Activated naive CD8-positive, alpha-beta T cell treated with anti-CD3 and anti-CD28 coated beads for 36 hours (primary cell): ENCODE data around the gene SNX8. TPM values are rescaled to one million over a fixed set of nuclear protein-coding genes. Genes with fewer than 3 reads are reported as not detected.

Source experiments
- DNase-seq: peaks from one replicate; pipeline ENCODE4 v3.0.0; 2021
- H3K27ac Mint-ChIP-seq: one replicate; pipeline ENCODE4 v1.8.0; 2022; ENCODE audit warnings: mild to moderate bottlenecking, moderate library complexity, mixed read lengths
- H3K27me3 Mint-ChIP-seq: one replicate; pipeline ENCODE4 v1.8.0; 2022; ENCODE audit warnings: mild to moderate bottlenecking, mixed read lengths
- H3K36me3 Mint-ChIP-seq: one replicate; pipeline ENCODE4 v1.8.0; 2021; ENCODE audit warnings: mild to moderate bottlenecking, mixed read lengths
- H3K4me1 Mint-ChIP-seq: one replicate; pipeline ENCODE4 v1.8.0; 2021; ENCODE audit warnings: mixed read lengths
- H3K4me3 Mint-ChIP-seq: one replicate; pipeline ENCODE4 v1.8.0; 2022; ENCODE audit warnings: mild to moderate bottlenecking, moderate library complexity, mixed read lengths
- H3K9me3 Mint-ChIP-seq: one replicate; pipeline ENCODE4 v1.8.0; 2022; ENCODE audit warnings: mixed read lengths
- total RNA-seq, 2 experiments: library from RNA; stranded (reverse); gene quantifications; one replicate each; pipeline ENCODE4 v1.2.3, GENCODE V29; 2021

SNX8 gene
- total RNA-seq, 2 experiments from 2014 or later = 45.6 to 48.7 TPM

GRCh38 chr7:2253525-2254244 lies 60.6 kb downstream of the SNX8 start:
- peaks cover 5% of the 10 kb centered on the region for H3K36me3 Mint-ChIP-seq
- no peak overlapping the region for H3K27ac Mint-ChIP-seq
- H3K4me1 Mint-ChIP-seq = peaks cover 15% of the 10 kb centered on the region
- no peak overlapping the region for H3K4me3 Mint-ChIP-seq
- H3K27me3 Mint-ChIP-seq = no peaks in the 10 kb centered on the region
- H3K9me3 Mint-ChIP-seq = no peaks in the 10 kb centered on the region
- DNase-seq = no peak

GRCh38 chr7:2253021-2253420 lies 61.2 kb downstream of the SNX8 start:
- no peak overlapping the region for H3K4me3 Mint-ChIP-seq
- DNase-seq = no peak
- peak overlapping the region; percentile 48 for H3K27ac Mint-ChIP-seq
- H3K4me1 Mint-ChIP-seq = peaks cover 17% of the 10 kb centered on the region
- no peaks in the 10 kb centered on the region for H3K27me3 Mint-ChIP-seq
- peaks cover 7% of the 10 kb centered on the region for H3K36me3 Mint-ChIP-seq
- H3K9me3 Mint-ChIP-seq = no peaks in the 10 kb centered on the region

- H3K4me1 Mint-ChIP-seq = peaks cover 17% of the 10 kb centered on the region
- peaks cover 9% of the 10 kb centered on the region for H3K36me3 Mint-ChIP-seq
- no peak overlapping the region for H3K27ac Mint-ChIP-seq
- no peaks in the 10 kb centered on the region for H3K9me3 Mint-ChIP-seq
- DNase-seq = no peak
- H3K27me3 Mint-ChIP-seq = no peaks in the 10 kb centered on the region
- H3K4me3 Mint-ChIP-seq = no peak overlapping the region
These were observed 62.1 kb downstream of the SNX8 start for GRCh38 chr7:2251841-2252771.

GRCh38 chr7:2251381-2251780 lies 62.9 kb downstream of the SNX8 start:
- DNase-seq = no peak
- H3K4me3 Mint-ChIP-seq = no peak overlapping the region
- H3K36me3 Mint-ChIP-seq = peaks cover 8% of the 10 kb centered on the region
- peaks cover 17% of the 10 kb centered on the region for H3K4me1 Mint-ChIP-seq
- H3K27me3 Mint-ChIP-seq = no peaks in the 10 kb centered on the region
- no peak overlapping the region for H3K27ac Mint-ChIP-seq
- no peaks in the 10 kb centered on the region for H3K9me3 Mint-ChIP-seq

GRCh38 chr7:2249744-2250323 lies 64.4 kb downstream of the SNX8 start:
- Mint-ChIP-seq H3K9me3 (no peaks in the 10 kb centered on the region), H3K27me3 (no peaks in the 10 kb centered on the region), H3K36me3 (peaks cover 14% of the 10 kb centered on the region), H3K4me1 (peaks cover 22% of the 10 kb centered on the region), H3K4me3 (no peak overlapping the region), H3K27ac (no peak overlapping the region)
- no peak for DNase-seq

GRCh38 chr7:2248984-2249694 lies 65.1 kb downstream of the SNX8 start:
- no peaks in the 10 kb centered on the region for H3K27me3 Mint-ChIP-seq
- peak overlapping the region; percentile 47 for H3K4me3 Mint-ChIP-seq
- peaks cover 22% of the 10 kb centered on the region for H3K4me1 Mint-ChIP-seq
- no peaks in the 10 kb centered on the region for H3K9me3 Mint-ChIP-seq
- peak overlapping the region; percentile 71 for H3K27ac Mint-ChIP-seq
- peaks cover 14% of the 10 kb centered on the region for H3K36me3 Mint-ChIP-seq
- DNase-seq = peak; percentile 26

GRCh38 chr7:2247141-2247995 lies 66.9 kb downstream of the SNX8 start:
- DNase-seq = peak; percentile 39
- Mint-ChIP-seq H3K36me3 (peaks cover 14% of the 10 kb centered on the region), H3K27ac (no peak overlapping the region), H3K4me3 (no peak overlapping the region), H3K9me3 (no peaks in the 10 kb centered on the region), H3K4me1 (peaks cover 18% of the 10 kb centered on the region), H3K27me3 (no peaks in the 10 kb centered on the region)

GRCh38 chr7:2245883-2246675 lies 68.2 kb downstream of the SNX8 start:
- Mint-ChIP-seq H3K27ac (no peak overlapping the region), H3K27me3 (no peaks in the 10 kb centered on the region), H3K36me3 (peaks cover 15% of the 10 kb centered on the region), H3K9me3 (no peaks in the 10 kb centered on the region), H3K4me3 (no peak overlapping the region), H3K4me1 (peaks cover 18% of the 10 kb centered on the region)
- DNase-seq = no peak

GRCh38 chr7:2244404-2244995 lies 69.7 kb downstream of the SNX8 start:
- Mint-ChIP-seq H3K27ac (peak overlapping the region; percentile 34), H3K4me1 (peaks cover 18% of the 10 kb centered on the region), H3K9me3 (no peaks in the 10 kb centered on the region), H3K36me3 (peaks cover 25% of the 10 kb centered on the region), H3K4me3 (no peak overlapping the region), H3K27me3 (no peaks in the 10 kb centered on the region)
- DNase-seq = no peak

- Mint-ChIP-seq H3K36me3 (peaks cover 27% of the 10 kb centered on the region), H3K27ac (no peak overlapping the region), H3K4me1 (peaks cover 9% of the 10 kb centered on the region)
These were observed 70.8 kb downstream of the SNX8 start for GRCh38 chr7:2243458-2243857.

GRCh38 chr7:2242541-2243429 lies 71.5 kb downstream of the SNX8 start:
- peak overlapping the region; percentile 97 for H3K4me3 Mint-ChIP-seq
- H3K9me3 Mint-ChIP-seq = no peaks in the 10 kb centered on the region
- peaks cover 9% of the 10 kb centered on the region for H3K4me1 Mint-ChIP-seq

More at GRCh38 chr7:2243458-2243857, 70.8 kb downstream of the SNX8 start:
- H3K4me3 Mint-ChIP-seq = peak overlapping the region; percentile 97
- no peaks in the 10 kb centered on the region for H3K27me3 Mint-ChIP-seq
- DNase-seq = no peak
- H3K9me3 Mint-ChIP-seq = no peaks in the 10 kb centered on the region

More at GRCh38 chr7:2242541-2243429, 71.5 kb downstream of the SNX8 start:
- Mint-ChIP-seq H3K36me3 (peaks cover 26% of the 10 kb centered on the region), H3K27ac (peak overlapping the region; percentile 91), H3K27me3 (no peaks in the 10 kb centered on the region)
- DNase-seq = peak; percentile 32
